COLO829 (cell line): ENCODE results near the gene PTPN2.
A peak's percentile ranks its signal among the peaks of the same experiment; 100 is the strongest.
"Not testable (repeated sequence)": the region's sequence is repeated elsewhere in the genome, so short reads cannot be mapped to it uniquely, and the experiment has no call there.

Experiments
- DNase-seq: peaks from one replicate; pipeline ENCODE4 v3.0.0; 2012; ENCODE audit warnings: low spot score

The PTPN2 gene

DNA sequence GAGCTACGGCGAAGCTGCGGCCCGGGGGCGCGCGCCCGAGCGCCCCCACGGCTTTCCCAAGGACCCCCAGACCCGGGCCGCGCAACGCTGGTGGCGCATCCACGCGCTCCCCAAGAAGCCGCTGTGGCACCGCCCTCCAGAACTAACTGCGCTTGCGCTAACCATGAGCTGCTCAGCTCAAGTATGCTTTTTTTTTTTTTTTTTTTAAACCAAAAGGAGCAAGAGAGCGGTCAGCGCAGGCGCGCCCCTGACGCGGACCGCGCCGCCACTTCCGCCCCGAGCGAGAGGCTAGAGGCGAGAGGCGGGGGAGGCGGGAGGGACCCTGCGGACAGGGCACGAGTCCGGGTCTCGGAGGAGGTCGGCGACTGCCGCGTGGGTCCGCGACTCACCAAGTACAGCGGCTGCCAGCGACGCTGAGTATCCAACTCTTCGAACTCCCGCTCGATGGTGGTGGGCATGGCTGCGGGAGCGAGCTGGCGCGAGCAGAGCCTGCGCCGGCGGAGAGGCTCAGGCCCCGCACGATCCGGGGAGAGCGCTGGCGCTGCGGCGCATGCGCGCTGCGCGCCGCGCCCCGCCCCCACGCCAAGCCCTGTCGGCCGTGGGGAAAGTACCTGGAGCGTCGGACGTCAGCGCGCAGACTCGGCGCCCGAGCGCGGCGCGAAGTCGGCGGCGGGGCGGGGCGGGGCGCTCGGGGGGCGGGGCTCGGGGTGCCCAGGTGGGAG is at the start of gene PTPN2:
Gene PTPN2 (minus strand): TSS at position 554 of the 722 bp plus-strand sequence. CDS start 96 bp downstream, at position 458.
- DNase-seq: peak; percentile 96

DNA sequence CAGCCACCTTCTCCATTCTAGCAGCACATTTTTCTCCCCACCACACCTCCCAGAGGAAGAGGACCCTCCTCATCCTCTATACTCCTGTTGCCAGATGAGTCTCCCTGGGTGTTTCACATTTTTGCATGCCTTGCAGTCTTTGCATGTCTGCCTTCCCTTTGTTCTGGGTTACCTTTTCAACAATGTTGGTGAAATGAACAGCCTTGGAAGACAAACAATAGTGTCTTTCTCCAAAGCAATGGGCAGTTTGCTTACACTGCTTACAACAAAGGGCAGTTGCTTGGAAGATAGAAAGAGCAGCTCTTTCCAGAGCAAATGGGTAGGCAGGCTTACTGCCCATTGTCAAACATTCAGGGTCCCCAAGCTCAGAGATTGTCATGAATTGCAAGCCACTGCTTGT is 49.3 kb upstream of the PTPN2 start:
- no peak for DNase-seq

DNA sequence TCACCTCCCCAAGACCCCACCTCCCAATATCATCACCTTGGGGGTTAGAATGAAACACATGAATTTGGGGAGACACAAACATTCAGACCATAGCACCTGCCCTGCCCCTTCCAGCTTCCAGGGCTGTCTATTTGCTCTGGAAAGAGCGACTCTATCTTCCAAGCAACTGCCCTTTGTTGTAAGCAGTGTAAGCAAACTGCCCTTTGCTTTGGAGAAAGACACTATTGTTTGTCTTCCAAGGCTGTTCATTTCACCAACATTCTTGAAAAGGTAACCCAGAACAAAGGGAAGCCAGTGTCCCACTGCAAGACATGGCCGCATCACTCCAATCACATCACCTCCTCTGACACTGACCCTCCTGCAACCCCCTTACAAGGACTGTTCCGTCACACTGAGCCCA is 46.9 kb upstream of the PTPN2 start:
- no peak for DNase-seq

DNA sequence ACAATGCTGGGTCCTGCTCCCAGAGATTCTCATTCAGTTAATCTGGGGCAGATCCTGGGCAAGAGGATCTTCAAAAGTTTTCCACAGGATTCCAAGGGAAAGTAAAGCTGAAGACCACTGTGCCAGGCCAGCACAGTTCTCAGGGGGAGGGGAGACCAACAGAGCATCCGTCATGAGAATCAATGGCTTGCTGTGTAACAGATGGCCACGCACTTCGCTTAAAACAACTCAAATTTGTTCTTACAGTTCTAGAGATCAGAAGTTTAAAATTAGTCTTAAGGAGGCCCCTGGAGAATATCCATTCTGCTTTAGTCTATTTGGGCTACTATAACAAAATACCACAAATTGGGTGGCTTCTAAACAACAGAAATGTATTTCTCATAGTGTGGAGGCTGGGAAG is 46.3 kb upstream of the PTPN2 start:
- no peak for DNase-seq

DNA sequence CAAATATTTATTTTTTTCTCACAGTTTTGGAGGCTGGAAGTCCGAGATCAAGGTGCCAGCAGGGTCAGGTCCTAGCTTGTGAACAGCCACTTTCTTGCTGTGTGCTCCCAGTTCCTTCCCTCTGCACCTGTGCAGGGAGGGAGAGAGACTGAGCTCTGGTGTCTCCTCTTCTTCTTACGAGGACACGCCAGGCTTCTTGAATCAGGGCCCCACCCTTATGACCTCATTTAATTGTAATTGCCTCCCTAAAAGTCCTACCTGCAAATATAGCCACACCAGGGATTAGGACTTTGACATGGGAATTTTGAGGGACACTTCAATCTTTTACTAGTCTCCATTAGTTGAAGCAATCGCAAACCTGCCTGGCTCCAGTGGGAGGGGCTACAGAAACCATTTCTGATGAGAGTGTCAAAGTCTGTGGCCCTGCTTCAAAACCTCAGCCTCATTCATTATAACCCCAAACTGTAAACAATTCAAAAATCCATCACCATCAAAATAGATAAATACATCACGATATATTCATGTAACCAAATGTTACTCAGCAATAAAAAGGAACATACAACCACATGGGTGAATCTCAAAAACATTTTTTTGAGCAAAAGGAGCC is 45.5 kb upstream of the PTPN2 start:
- no peak for DNase-seq

DNA sequence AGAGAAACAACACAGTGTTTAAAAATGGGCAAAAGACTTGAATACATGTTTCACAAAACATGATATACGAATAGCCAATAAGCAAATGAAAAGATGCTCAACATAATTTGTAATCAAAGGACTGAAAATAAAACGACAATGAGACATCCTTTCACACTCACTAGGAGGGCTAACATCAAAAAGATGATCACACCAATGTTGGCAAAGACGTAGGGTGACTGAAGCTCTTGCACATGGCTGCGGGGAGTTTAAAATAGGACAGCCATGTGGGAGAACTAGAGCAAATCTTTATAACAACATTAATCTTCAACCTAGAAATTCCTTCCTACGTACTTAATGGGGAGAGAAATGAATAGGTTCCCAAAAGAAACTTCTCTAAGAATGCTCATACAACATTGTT is 44.6 kb upstream of the PTPN2 start:
- DNase-seq: no peak

DNA sequence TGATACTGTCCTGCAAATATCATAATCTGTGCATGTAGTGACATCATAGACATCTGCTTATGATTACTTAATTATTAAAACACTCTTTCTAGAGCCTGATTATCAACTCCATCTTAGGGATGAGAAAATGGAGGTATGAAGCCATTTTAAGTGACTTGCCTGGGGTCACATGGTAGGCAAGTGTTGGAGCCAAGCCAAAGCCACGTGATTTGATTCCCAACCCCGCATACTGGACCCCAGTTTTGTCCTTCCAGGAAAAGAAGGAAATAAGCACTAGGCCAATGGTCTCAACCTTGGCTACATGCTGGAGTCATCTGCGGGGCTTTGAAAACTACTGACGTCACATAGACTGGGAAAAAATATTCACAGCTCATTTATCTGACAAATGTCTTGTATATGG is 44.2 kb upstream of the PTPN2 start:
- no peak for DNase-seq

DNA sequence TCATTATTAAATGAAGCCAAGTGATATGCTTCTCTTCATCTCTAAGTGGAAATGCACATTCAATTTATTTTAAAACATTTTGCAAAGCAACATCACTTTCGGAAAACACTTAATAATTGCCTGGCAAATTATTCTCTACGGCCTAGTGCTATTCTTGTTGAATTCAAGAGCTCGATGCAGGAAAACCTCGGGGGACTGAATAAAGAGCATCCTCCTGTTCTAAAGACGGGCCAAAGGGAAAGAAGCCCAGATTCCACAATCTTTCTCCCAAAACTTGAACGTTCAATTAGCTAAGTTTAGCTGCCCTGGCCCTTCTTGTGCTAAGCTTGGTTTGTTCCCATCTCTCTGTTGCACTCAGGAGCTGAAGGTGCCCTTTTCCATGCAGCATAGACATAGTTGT is 40.6 kb upstream of the PTPN2 start:
- DNase-seq: no peak

DNA sequence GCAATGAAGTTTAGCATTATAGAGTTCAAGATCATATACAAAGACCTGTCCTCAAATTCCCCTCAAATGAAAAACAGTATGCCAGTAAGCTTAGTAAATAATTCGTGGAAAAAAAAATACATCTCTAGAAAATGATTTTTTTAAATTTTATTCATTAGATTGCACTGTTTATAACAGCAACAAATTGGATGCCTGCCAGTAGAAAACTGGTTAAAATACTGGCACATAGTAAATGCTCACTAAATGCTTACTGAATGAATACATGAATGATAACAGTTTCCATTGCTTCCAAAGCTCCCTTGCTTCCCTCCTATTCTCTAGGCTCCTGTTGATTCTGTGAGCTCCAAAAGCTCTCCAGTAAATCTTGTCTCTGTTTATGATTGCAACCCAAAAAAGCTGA is 38.2 kb upstream of the PTPN2 start:
- DNase-seq: no peak

DNA sequence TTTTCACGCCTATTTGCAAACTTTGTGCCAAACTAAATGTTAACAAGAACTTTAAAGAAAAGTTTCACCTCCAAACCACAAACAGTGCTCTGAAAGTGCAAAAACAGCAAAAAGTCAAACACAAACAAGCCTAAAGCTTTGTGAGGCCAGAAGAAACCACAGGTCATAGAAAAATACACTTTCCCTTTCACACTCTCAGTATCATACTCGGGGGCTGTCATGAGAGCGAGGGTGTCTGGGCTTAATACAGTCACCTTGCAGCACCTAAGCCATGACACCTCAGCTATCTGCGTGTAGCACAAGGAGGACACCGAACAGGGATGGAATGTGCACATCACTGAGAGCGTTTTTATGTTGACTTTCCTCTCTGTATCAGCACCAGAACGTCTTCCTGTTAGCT is 37.1 kb upstream of the PTPN2 start:
- DNase-seq: no peak

DNA sequence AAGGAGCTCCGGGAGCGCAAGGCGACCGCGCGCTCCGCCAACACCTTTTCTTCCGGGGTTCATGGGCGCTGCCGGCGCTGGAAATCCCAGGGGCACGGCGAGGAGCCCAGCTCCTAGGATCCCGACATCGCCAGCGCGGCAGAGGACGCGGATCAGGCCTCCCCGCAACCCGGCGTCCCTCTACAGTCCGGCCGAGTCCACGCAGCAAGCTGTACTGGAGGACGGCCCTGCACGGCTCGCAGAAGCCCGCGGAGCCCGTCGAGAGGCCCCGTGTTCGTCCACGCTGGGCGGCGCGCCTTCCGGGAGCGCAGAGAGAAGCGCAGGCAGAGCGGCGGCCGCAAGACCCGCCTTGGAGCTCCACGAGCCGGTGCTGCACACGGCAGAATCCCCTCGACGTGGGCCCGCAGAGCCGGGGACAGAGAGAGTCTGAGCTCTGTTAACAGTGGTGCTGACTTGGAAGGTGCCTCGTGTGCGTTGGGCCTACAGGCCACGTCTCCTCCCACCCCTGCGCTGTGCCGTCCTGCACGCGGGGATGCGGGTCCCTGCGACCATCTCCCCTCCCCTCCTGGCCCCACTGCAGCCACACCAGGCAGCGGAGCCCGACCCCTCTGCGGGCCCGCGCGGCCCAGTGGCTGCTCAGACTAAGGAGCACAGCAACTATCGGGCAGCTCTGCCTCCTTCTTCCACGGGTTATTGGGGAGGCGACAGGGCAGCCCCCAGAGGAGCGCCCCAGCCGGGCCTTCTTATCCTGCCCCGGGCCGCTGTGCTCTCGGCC is 28.1 kb upstream of the PTPN2 start:
- no peak for DNase-seq

DNA sequence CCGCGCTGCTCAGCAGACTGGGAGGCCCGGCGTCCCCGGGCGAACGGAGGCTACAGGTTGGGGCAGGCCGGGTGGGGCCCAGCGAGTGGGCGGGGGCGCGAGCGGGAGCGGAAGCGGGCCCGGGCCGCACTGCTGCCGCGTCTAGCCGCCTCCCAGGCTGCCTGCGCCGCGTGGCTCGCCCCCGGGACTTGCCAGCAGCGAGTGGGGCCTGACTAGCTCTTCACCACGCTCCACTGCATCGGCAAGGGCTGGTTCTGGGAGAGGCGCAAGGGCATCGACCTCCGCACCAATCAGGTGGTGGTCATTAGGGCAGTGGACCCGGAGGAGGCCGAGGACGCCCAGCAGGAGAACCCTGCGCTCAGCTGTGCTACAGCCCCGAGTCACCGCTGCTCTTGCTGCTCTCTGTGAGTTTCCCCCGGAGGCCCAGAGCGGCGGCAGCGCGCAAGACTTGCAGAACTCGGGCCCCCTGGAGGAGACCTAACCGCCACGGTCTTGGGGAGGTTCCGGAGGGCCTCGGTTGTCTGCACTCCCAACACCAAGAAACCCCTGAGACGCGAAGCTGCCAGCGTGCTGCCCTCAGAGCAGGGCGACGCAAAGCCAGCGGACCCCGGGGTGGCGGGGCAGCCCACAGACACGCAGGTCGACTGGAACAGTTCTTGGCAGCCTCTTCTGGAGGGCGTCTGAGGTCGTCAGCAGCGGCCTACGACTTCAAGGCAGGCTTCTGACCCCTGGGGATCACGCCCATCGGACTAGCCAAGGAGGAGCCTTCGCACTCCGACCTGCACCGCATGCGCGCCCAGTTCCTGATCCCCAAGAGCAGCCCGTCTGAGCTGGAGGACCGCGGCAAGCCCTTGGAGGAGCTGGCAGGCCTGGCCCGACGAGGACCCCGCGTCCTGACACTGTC is 27.2 kb upstream of the PTPN2 start:
- DNase-seq: no peak

DNA sequence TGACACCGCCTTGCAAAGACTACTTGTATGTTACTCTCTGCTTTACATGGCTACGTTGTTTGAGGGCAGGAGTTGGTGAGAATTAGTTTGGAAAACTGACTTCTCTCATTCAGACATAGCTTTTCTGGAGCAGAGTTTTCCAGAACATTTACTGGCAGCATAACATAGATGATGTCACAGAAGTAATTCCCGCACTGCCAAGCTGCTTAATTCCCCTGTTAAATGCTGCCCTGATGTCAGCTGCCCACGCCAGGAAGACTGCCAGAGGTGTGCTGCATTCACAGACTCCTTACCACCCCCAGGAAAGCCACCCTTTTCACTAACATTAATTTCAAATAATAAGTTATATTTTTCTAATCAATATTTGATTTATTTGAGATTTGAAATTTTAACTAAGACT is 24.7 kb upstream of the PTPN2 start:
- no peak for DNase-seq

DNA sequence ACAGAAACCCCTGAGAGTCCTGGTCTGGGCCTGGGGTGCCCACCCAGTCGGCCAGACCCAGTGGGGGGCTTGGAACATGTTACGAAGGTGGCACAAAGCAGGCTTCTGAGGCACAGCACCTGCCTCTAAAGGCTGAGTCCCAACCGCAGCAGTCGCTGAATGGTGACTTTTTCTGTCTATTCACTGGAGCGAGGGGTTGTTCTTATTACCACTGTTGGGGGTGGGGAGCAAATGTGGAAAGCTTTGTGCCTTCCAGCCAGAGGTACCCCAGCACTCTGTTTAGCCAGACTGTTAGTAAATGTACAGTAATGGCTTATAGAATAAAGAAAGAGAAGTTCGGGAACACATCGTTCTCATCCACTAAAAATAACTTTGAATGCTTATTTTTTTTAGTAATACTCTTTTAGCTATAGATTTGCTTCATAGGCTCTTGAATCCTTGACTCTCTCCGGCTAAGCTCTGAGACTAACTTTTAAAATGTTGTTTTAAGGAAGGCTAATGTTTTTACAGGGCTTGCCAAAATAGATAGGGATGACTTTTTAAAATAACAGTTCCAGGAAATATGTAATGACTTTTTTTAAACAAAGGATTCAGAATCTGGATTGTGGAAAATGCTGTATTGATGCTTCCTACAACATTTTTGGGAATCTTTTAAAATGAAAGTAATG is 23.4 kb upstream of the PTPN2 start:
- no peak for DNase-seq

DNA sequence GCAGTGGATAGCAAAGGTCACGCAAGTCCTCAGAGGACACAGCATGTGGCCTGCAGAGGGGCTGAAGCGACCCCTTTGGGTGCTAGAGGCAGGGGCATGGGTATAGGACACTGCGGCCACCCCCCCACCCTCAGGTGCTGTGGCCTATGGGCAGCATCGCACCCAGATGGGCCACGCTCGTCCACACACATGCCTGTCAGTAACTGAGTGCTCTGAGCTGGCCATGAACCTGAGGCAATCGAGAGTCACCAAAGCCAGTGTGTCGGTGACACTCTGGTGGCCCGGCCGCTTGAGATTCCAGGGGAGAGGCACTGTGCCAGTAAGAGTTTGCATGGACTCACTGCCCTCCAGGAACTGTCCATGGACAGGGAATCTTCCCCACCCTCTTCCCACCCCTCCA is 22.7 kb upstream of the PTPN2 start:
- no peak for DNase-seq

DNA sequence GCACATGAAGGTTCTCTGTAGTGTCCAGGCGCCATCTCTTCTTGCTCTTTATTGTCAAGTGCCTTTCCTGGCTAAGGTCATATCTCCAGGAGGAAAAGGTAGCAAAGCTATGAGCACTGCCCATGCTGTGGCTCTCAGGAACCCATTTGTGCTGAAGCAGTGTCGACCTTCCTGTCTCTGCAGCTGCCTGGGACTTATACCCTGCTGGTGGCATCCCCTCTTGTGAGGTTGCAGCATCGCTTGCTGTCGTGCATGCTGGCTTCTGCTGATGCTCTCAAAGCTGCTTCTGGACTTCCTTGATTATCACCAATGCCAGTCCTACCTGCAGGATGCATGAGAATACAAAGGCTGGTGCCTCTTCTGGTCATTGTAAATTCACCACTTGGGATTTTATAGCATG is 22.1 kb upstream of the PTPN2 start:
- DNase-seq: no peak

DNA sequence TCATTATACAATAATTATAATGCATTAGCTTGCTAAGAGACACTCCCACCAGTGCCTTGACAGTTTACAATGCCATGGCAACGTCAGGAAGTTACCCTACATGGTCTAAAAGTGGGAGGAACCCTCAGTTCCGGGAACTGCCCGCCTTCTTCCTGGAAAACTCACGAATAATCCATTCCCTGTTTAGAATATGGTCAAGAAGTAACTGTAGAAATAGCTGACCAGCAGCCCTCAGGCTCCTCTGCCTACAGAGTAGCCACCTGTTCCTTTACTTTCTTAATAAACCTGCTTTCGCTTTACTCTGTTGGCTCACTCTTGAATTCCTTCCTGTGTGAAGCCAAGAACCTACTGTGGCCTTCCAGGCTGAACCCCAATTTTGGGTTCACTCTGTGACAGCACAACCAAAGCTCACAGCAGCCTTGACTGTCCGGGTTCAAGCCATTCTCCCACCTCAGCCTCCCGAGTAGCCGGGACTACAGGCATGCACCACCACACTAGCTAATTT is 20.0 kb upstream of the PTPN2 start:
- no peak for DNase-seq

DNA sequence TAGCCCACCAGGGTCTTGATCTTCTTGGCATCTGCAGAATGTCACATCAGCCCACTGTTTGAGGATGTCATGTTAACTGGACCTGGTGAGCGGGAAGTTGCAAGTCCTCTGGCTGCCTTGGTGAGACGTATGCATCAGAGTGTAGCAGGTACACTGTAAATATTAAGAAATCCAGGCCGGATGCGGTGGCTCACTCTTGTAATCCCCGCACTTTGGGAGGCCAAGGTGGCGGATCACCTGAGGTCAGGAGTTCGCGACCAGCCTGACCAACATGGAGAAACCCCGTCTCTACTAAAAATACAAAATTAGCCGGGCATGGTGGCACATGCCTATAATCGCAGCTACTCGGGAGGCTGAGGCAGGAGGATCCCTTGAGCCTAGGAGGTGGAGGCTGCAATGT is 17.2 kb upstream of the PTPN2 start:
- not testable (repeated sequence) for DNase-seq

DNA sequence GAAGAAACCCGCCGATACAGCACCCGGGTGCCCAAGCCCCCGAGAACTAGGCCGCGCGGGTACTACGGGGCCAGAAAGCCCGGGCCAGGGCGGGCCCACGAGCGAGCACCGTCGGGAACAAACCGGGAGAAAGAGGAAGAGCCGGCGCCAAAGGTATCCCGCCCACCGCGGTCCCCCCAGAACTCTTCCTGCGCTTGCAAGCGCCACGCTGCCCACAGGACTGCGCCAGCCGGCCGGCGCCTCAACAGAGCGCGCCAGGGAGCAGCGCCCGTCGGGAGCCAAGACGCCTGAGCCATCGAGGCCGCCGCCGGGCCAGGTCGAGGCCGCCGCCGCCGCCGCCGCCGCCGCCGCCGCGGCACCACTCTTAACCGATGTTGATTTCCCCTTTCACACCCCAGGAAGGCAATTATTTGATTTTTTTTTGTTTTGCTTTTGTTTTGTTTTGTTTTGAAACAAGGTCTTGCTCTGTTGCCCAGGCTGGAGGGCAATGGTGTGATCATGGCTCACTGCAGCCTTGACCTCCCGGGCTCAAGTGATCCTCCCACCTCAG is 12.8 kb upstream of the PTPN2 start:
- DNase-seq: not testable (repeated sequence)

DNA sequence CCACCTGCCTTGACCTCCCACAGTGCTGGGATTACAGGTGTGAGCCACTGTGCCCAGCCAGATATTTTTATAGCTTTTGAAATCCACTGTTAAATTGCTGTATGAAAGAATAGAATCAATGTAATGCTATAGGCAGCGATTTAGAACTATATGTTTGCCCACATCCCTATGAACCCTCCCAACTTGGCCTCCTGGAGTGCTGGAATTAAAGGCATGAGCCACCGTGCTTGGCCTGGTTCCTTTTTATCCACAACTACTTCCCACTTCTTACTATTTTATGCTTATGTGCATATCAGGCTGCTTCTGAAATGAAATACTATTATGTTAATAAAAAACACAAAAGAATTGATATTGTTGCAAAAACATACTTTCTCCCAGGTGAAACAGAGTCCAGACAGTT is 11.6 kb upstream of the PTPN2 start:
- no peak for DNase-seq

DNA sequence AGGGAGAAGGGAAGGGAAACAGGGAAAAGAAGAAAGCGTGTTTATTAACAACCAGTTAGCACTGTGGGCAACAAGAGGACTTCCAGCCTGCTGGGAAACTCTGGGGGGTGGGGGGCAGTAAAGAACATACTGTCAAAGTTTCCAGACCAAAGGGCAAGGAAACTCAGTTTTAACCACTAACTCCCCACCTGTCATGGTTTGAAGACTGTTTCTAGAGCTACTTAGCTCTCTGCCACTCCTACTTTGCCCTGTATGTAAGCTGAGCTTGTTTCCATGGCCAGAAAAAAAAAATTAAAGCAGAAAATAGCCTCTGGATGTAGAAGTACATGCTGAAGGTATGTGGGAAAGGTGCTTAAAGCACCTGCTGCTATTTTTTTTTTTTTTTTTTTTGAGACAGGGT is 11.0 kb upstream of the PTPN2 start:
- no peak for DNase-seq
